K562 (cell line): ENCODE results near the gene PDHX. TPM values are rescaled to one million over a fixed set of nuclear protein-coding genes. Genes with fewer than 3 reads are reported as not detected.

Source experiments
- ATAC-seq: fragments of 200-7000 bp; cut with Tn5 transposase; 3 replicates; pipeline ENCODE4 v1.9.1; 2020; ENCODE audit warnings: moderate library complexity
- BruUV-seq: library from RNA; stranded (reverse); fragments of 400-500 nt; replicated peaks from 2 replicates; lab custom pipeline; 2021; lab: Mats Ljungman, UMichigan
- CTCF ChIA-PET: fragments of 300-600 bp; formaldehyde crosslinking; extraction: SDS; loops from one replicate; lab custom pipeline; 2021; ENCODE audit warnings: low intra/inter-chr PET ratio; lab: Yijun Ruan, JAX
- POLR2A ChIA-PET: fragments of 300-600, 350-650 bp; sonication (Branson Sonifier 250); formaldehyde crosslinking; extraction: SDS; loops from one replicate; lab custom pipeline; 2021; ENCODE audit warnings: antibody characterized with exemption, inconsistent platforms; lab: Yijun Ruan, JAX
- DNase-seq, 4 experiments: peaks; one replicate each; pipeline versions ENCODE4 v3.0.0 to v3.0.0-alpha.2; 2011 to 2018; ENCODE audit warnings: low spot score in 3 of 4, mixed read lengths in 3 of 4; ENCODE audit errors: extremely low read depth in 1 of 4
- FAIRE-seq: peaks from 2 replicates; lab custom pipeline; 2011; peaks lifted over from hg19 to GRCh38; lab: Jason Lieb, UNC
- H2AFZ ChIP-seq: 2 replicates; pipeline ENCODE4 v1.6.0; 2011; ENCODE audit warnings: low read depth, low read length, control low read depth, inconsistent platforms
- H3K27ac ChIP-seq: fragments of 200-600 bp; 3 replicates; pipeline ENCODE4 v1.8.0; 2011; ENCODE audit warnings: low read depth, mild to moderate bottlenecking, control low read depth, inconsistent platforms, low read length, moderate library complexity, mixed read lengths; ENCODE audit errors: extremely low read depth
- H3K27me3 ChIP-seq, 2 experiments: fragments of 300-600 bp in 1 of 2; 2 replicates in 1 of 2; 3 replicates in 1 of 2; pipeline versions ENCODE4 v1.6.0 to v1.8.0; 2011; ENCODE audit warnings: inconsistent platforms in 2 of 2, low read length in 2 of 2, mild to moderate bottlenecking in 1 of 2, mixed read lengths in 1 of 2, moderate library complexity in 1 of 2; ENCODE audit not compliant: control insufficient read depth in 2 of 2, insufficient read depth in 2 of 2
- H3K36me3 ChIP-seq: fragments of 300-600 bp; 3 replicates; pipeline ENCODE4 v1.8.0; 2011; ENCODE audit warnings: mild to moderate bottlenecking, low read length, inconsistent platforms; ENCODE audit not compliant: control insufficient read depth, insufficient read depth
- H3K4me1 ChIP-seq, 2 experiments: fragments of 200-600 bp in 1 of 2; replicated peaks in 1 of 2; 2 replicates in 1 of 2; 3 replicates in 1 of 2; pipeline versions ENCODE4 v1.5.1 to v1.8.0; 2011; ENCODE audit warnings: inconsistent platforms in 2 of 2, low read length in 2 of 2, mild to moderate bottlenecking in 1 of 2, mixed read lengths in 1 of 2, moderate library complexity in 1 of 2; ENCODE audit not compliant: control insufficient read depth in 2 of 2, insufficient read depth in 2 of 2
- H3K4me2 ChIP-seq: 2 replicates; pipeline ENCODE4 v1.6.1; 2011; ENCODE audit warnings: low read length, control low read depth, inconsistent platforms, mixed read lengths; ENCODE audit not compliant: insufficient read depth
- H3K4me3 ChIP-seq: fragments of 200-600 bp; sonication (generic), shearing (Covaris generic); 2 replicates; pipeline ENCODE4 v1.5.1; 2016; ENCODE audit warnings: control low read depth, inconsistent platforms
- H3K79me2 ChIP-seq: fragments of 200-600 bp; 3 replicates; pipeline ENCODE4 v1.8.0; 2011; ENCODE audit warnings: low read length, inconsistent platforms; ENCODE audit not compliant: control insufficient read depth, insufficient read depth
- H3K9ac ChIP-seq, 2 experiments: 2 replicates each; pipeline versions ENCODE4 v1.6.0 to v1.6.1; 2011; ENCODE audit warnings: low read depth in 2 of 2, low read length in 2 of 2, control low read depth in 1 of 2, inconsistent platforms in 1 of 2, mild to moderate bottlenecking in 1 of 2, mixed read lengths in 1 of 2; ENCODE audit not compliant: insufficient read depth in 1 of 2
- H3K9me1 ChIP-seq: one replicate; pipeline ENCODE4 v1.6.0; 2011; ENCODE audit warnings: inconsistent platforms, mild to moderate bottlenecking, low read length, moderate library complexity; ENCODE audit not compliant: control insufficient read depth, insufficient read depth
- H3K9me3 ChIP-seq: replicated peaks from 2 replicates; pipeline ENCODE4 v1.5.1; 2011; ENCODE audit warnings: low read depth, low read length, inconsistent platforms; ENCODE audit not compliant: control insufficient read depth, insufficient read depth
- H4K20me1 ChIP-seq: replicated peaks from 2 replicates; pipeline ENCODE4 v1.6.1; 2011; ENCODE audit warnings: low read length, inconsistent platforms, mixed read lengths; ENCODE audit not compliant: control insufficient read depth, insufficient read depth
- ARHGAP35 ChIP-seq: fragments of 450-650 bp; IDR thresholded peaks from 2 replicates; pipeline ENCODE4 v1.6.1; 2018; ENCODE audit not compliant: partially characterized antibody
- CBFA2T2 ChIP-seq: fragments of 450-650 bp; conservative IDR thresholded peaks from 2 replicates; pipeline ENCODE4 v1.6.1; 2017; ENCODE audit warnings: mild to moderate bottlenecking
- DIDO1 ChIP-seq: fragments of 450-650 bp; IDR thresholded peaks from 2 replicates; pipeline ENCODE4 v1.6.1; 2016; ENCODE audit warnings: low read depth, missing biosample characterization, missing genetic modification characterization
- EHMT2 ChIP-seq: fragments of 450-650 bp; IDR thresholded peaks from 2 replicates; pipeline ENCODE4 v1.6.1; 2018; ENCODE audit warnings: antibody characterized with exemption
- MITF ChIP-seq: IDR thresholded peaks from 2 replicates; pipeline ENCODE4 v1.6.1; 2014; ENCODE audit warnings: antibody characterized with exemption
- MTF1 ChIP-seq: fragments of 250-450 bp; sonication (Bioruptor Pico); IDR thresholded peaks from 2 replicates; pipeline ENCODE4 v1.9.0; 2021; ENCODE audit warnings: moderate library complexity, mild to moderate bottlenecking, inconsistent platforms, borderline replicate concordance
- POLR2A ChIP-seq: fragments of 450-650 bp; conservative IDR thresholded peaks from 2 replicates; pipeline ENCODE4 v1.6.1; 2016
- TRIM25 ChIP-seq: fragments of 450-650 bp; IDR thresholded peaks from 2 replicates; pipeline ENCODE4 v1.7.0; 2016; ENCODE audit warnings: borderline replicate concordance
- U2AF2 ChIP-seq: fragments of 200-400 bp; formaldehyde crosslinking; optimal IDR thresholded peaks from 2 replicates; pipeline ENCODE3; 2017; ENCODE audit warnings: low read depth, mild to moderate bottlenecking, low read length
- UBTF ChIP-seq, 2 experiments: IDR thresholded peaks; 2 replicates each; pipeline ENCODE4 v1.6.1; 2012; ENCODE audit warnings: improper control_type of control experiment in 2 of 2, low read depth in 2 of 2, low read length in 2 of 2, borderline replicate concordance in 1 of 2
- ZNF124 ChIP-seq: sonication (generic); formaldehyde crosslinking; IDR thresholded peaks from 2 replicates; pipeline ENCODE4 v1.8.1; 2022; ENCODE audit warnings: missing genetic modification reagents
- ZNF165 ChIP-seq: fragments of 250-450 bp; sonication (Bioruptor Pico); IDR thresholded peaks from 2 replicates; pipeline ENCODE4 v1.4.0; 2020; ENCODE audit warnings: borderline replicate concordance
- ZNF398 ChIP-seq: fragments of 250-450 bp; sonication (Bioruptor Pico); IDR thresholded peaks from 2 replicates; pipeline ENCODE4 v1.8.0; 2021; ENCODE audit warnings: moderate library complexity, mild to moderate bottlenecking, inconsistent platforms
- ZNF699 ChIP-seq: fragments of 250-450 bp; sonication (Bioruptor Pico); IDR thresholded peaks from 2 replicates; pipeline ENCODE4 v1.8.0; 2021; ENCODE audit warnings: mild to moderate bottlenecking, moderate library complexity; ENCODE audit not compliant: insufficient replicate concordance
- WGBS: fragments of 100-300 bp; shearing (Covaris generic); methylation state at CpG from one replicate; pipeline ENCODE4 v1.1.6; 2016; ENCODE audit warnings: low coverage, mixed read lengths; ENCODE audit not compliant: insufficient coverage; ENCODE audit errors: missing lambda C conversion rate; 5-methylcytosine and 5-hydroxymethylcytosine counted together
- in situ Hi-C: fragments of 300-500 bp; cut with MboI; formaldehyde crosslinking; loops from 4 replicates; pipeline ENCODE4 v1.15.0; 2018; ENCODE audit warnings: inconsistent platforms, mixed read lengths
- intact Hi-C: fragments of 100-400 bp; cut with micrococcal nuclease; formaldehyde crosslinking; loops from 2 replicates; pipeline ENCODE4 v1.14.2; 2022
- polyA plus RNA-seq, 8 experiments: library from polyadenylated mRNA; depleted of rRNA in 4 of 8; stranded (reverse) in 5 of 8; unstranded in 3 of 8; fragments of >200 nt; fragmentation: Nextera tagmentation in 2 of 8; fragmentation: Illumina TruSeq in 1 of 8; extraction: Ambion mirVana in 2 of 8; extraction: Trizol in 1 of 8; gene quantifications; 2 replicates each; pipeline versions ENCODE4 v1.2.1 to v1.2.3, GENCODE V29; 2011 to 2014; ENCODE audit warnings: inconsistent platforms in 1 of 8, missing spikeins in 1 of 8
- total RNA-seq, 7 experiments: library from RNA; depleted of rRNA in 6 of 7; stranded (reverse); fragments of >200 nt in 6 of 7; fragmentation: Illumina TruSeq in 2 of 7; extraction: Trizol in 2 of 7; gene quantifications; 2 replicates each; pipeline versions ENCODE4 v1.2.1 to v1.2.3, GENCODE V29; 2011 to 2021; ENCODE audit warnings: low replicate concordance in 1 of 7

Gene PDHX
- total and polyA plus RNA-seq, 9 of the 15 experiments (the other 6 are each of a cell fraction or from before 2014, with no cell fraction given) = 20.8 to 43.5 (median 31.2) TPM

GRCh38 chr11:35007277-35007676 lies 90.9 kb downstream of the PDHX start:
- BruUV-seq = no TSS peak
- Histone ChIP-seq H3K9me1 (no peaks in the 10 kb centered on the region), H3K9me3 (no peaks in the 10 kb centered on the region), H2AFZ (no peak overlapping the region), H4K20me1 (no peaks in the 10 kb centered on the region), H3K79me2 (no peaks in the 10 kb centered on the region), H3K36me3 (no peaks in the 10 kb centered on the region), H3K4me1 (no peaks in the 10 kb centered on the region), H3K4me3 (no peak overlapping the region), H3K27ac (no peak overlapping the region), H3K27me3 (no peaks in the 10 kb centered on the region), H3K9ac (no peak overlapping the region), H3K4me2 (no peak overlapping the region)
- DNase-seq (no peak), ATAC-seq (no peak), FAIRE-seq (no peak)
- intact Hi-C loops = no loop called here
- no peak for TF ChIP-seq DIDO1 (tag)
- no peak for TF ChIP-seq ZNF398 (CRISPR knock-in tag)
- no peak for TF ChIP-seq U2AF2
- TF ChIP-seq ARHGAP35 = no peak
- TF ChIP-seq EHMT2 = no peak
- TF ChIP-seq CBFA2T2 = no peak
- TF ChIP-seq ZNF124 (CRISPR knock-in tag) = no peak
- TF ChIP-seq TRIM25 = no peak
- TF ChIP-seq POLR2A = no peak
- TF ChIP-seq UBTF (IDR thresholded peaks at IDR 0.05; ENCODE audit: borderline replicate concordance in 1 of 2, low read depth in 2 of 2, low read length in 2 of 2) = no peak
- TF ChIP-seq ZNF699 = no peak
- no peak for TF ChIP-seq MTF1
- TF ChIP-seq ZNF165 (CRISPR knock-in tag) = no peak
- TF ChIP-seq MITF = no peak
- ChIA-PET CTCF (no interaction called here), POLR2A (interaction anchor here (0.7 to 1.1 kb wide), 3 partner anchors 10 to 69 kb away, joined by 3 read pairs; no protein-coding TSS in a partner anchor)
- in situ Hi-C loops = no loop called here
- 26% methylated on average over 2 of the region's 2 CpGs for WGBS
